Measurements from ENCODE around the gene CFAP77. TPM values are rescaled to one million over a fixed set of nuclear protein-coding genes. Genes with fewer than 3 reads are reported as not detected.

The CFAP77 gene
- total and polyA plus RNA-seq, 9 of the 15 experiments (the other 6 are each of a cell fraction or from before 2014, with no cell fraction given), result not detected

DNA sequence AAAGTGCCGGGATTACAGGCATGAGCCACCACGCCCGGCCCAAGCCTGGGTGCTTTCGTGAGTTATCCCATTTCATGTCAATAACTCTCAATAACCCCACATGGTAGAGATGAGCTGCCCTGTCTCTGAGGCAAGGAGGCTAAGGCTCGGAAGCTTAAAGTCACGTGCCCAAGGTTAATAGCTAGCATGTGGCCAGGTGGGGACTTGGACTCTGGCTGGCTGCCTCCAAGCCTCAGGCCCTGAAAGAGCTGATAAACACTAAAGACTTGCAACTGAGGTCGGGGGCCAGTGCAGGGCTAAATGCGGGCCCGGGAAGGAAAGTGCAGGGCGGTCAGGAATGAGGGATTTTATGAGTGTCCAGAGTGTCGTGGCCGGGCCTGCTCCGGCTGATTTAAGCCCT is 141.5 kb downstream of the CFAP77 start:
- no peaks in the 10 kb centered on the region for H3K9me3 ChIP-seq (replicated peaks; ENCODE audit: control insufficient read depth, insufficient read depth, low read depth, low read length)
- ATAC-seq (no peak), FAIRE-seq (no peak), DNase-seq (ENCODE audit: extremely low read depth in 1 of 4, low spot score in 3 of 4) (no peak)
- CTCF ChIA-PET (ENCODE audit: low intra/inter-chr PET ratio), result no interaction called here
- no TSS peak for BruUV-seq (replicated peaks)
- H3K9me1 ChIP-seq (ENCODE audit: control insufficient read depth, insufficient read depth, low read length), result no peaks in the 10 kb centered on the region
- no peak overlapping the region for H3K4me2 ChIP-seq (ENCODE audit: insufficient read depth, low read length)
- intact Hi-C loops (cut with micrococcal nuclease) (no loop called here), in situ Hi-C loops (cut with MboI) (no loop called here)
- H3K9ac ChIP-seq (ENCODE audit: insufficient read depth in 1 of 2, low read depth in 2 of 2, low read length in 2 of 2), result no peak overlapping the region
- H3K27ac ChIP-seq (ENCODE audit: extremely low read depth, low read depth, low read length), result no peak overlapping the region
- POLR2A ChIA-PET, result interaction anchor here (0.7 to 1.3 kb wide), 2 partner anchors 8 to 13 kb away, joined by 3 read pairs; no protein-coding TSS in a partner anchor
- H3K36me3 ChIP-seq (ENCODE audit: control insufficient read depth, insufficient read depth, low read length), result no peaks in the 10 kb centered on the region
- no peak overlapping the region for H3K4me3 ChIP-seq
- no peak overlapping the region for H2AFZ ChIP-seq (ENCODE audit: low read depth, low read length)
- peaks cover 43 to 65% of the 10 kb centered on the region in 2 experiments for H3K27me3 ChIP-seq (ENCODE audit: control insufficient read depth in 2 of 2, insufficient read depth in 2 of 2, low read length in 2 of 2)
- peaks cover 0 to 5% of the 10 kb centered on the region in 2 experiments; a peak in 1 of 5 replicates for H3K4me1 ChIP-seq (replicated peaks in 1 of 2; ENCODE audit: control insufficient read depth in 2 of 2, insufficient read depth in 2 of 2, low read length in 2 of 2)
- H3K79me2 ChIP-seq (ENCODE audit: control insufficient read depth, insufficient read depth, low read length), result no peaks in the 10 kb centered on the region
- H4K20me1 ChIP-seq (replicated peaks; ENCODE audit: control insufficient read depth, insufficient read depth, low read length), result peaks cover 5% of the 10 kb centered on the region
- 0% methylated on average over 13 of the region's 13 CpGs for WGBS (ENCODE audit: insufficient coverage, low coverage, missing lambda C conversion rate)
- TF ChIP-seq ILF3 (IDR thresholded peaks at IDR 0.05; ENCODE audit: borderline replicate concordance) (no peak), FOXA3 (CRISPR knock-in tag; conservative IDR thresholded peaks at IDR 0.05 in 1 of 2, IDR thresholded peaks at IDR 0.05 in 1 of 2) (no peak), RCOR1 (IDR thresholded peaks at IDR 0.05; ENCODE audit: borderline replicate concordance in 1 of 2, low read depth in 2 of 2, low read length in 2 of 2) (no peak), FOXP1 (CRISPR knock-in tag; IDR thresholded peaks at IDR 0.05) (no peak), MCM3 (IDR thresholded peaks at IDR 0.05) (no peak), ZBTB17 (CRISPR knock-in tag; IDR thresholded peaks at IDR 0.05) (no peak), ZNF232 (CRISPR knock-in tag; IDR thresholded peaks at IDR 0.05) (no peak), FOXP4 (CRISPR knock-in tag; IDR thresholded peaks at IDR 0.05; ENCODE audit: borderline replicate concordance) (no peak), TAF9B (IDR thresholded peaks at IDR 0.05; ENCODE audit: partially characterized antibody) (no peak), ZNF184 (CRISPR knock-in tag; IDR thresholded peaks at IDR 0.05) (no peak), DPF2 (IDR thresholded peaks at IDR 0.05) (no peak)
- TF ChIP-seq, protein P1, sequence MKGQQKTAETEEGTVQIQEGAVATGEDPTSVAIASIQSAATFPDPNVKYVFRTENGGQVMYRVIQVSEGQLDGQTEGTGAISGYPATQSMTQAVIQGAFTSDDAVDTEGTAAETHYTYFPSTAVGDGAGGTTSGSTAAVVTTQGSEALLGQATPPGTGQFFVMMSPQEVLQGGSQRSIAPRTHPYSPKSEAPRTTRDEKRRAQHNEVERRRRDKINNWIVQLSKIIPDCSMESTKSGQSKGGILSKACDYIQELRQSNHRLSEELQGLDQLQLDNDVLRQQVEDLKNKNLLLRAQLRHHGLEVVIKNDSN (CRISPR knock-in tag; IDR thresholded peaks at IDR 0.05), result peak; percentile 37
- TF ChIP-seq, protein P2, sequence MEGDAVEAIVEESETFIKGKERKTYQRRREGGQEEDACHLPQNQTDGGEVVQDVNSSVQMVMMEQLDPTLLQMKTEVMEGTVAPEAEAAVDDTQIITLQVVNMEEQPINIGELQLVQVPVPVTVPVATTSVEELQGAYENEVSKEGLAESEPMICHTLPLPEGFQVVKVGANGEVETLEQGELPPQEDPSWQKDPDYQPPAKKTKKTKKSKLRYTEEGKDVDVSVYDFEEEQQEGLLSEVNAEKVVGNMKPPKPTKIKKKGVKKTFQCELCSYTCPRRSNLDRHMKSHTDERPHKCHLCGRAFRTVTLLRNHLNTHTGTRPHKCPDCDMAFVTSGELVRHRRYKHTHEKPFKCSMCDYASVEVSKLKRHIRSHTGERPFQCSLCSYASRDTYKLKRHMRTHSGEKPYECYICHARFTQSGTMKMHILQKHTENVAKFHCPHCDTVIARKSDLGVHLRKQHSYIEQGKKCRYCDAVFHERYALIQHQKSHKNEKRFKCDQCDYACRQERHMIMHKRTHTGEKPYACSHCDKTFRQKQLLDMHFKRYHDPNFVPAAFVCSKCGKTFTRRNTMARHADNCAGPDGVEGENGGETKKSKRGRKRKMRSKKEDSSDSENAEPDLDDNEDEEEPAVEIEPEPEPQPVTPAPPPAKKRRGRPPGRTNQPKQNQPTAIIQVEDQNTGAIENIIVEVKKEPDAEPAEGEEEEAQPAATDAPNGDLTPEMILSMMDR (IDR thresholded peaks at IDR 0.05 in 2 of 3, conservative IDR thresholded peaks at IDR 0.05 in 1 of 3; ENCODE audit: insufficient read depth in 2 of 3, low read depth in 1 of 3, low read length in 3 of 3), result no peak
- TF ChIP-seq, protein P3, sequence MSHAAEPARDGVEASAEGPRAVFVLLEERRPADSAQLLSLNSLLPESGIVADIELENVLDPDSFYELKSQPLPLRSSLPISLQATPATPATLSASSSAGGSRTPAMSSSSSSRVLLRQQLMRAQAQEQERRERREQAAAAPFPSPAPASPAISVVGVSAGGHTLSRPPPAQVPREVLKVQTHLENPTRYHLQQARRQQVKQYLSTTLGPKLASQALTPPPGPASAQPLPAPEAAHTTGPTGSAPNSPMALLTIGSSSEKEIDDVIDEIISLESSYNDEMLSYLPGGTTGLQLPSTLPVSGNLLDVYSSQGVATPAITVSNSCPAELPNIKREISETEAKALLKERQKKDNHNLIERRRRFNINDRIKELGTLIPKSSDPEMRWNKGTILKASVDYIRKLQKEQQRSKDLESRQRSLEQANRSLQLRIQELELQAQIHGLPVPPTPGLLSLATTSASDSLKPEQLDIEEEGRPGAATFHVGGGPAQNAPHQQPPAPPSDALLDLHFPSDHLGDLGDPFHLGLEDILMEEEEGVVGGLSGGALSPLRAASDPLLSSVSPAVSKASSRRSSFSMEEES (CRISPR knock-in tag; IDR thresholded peaks at IDR 0.05), result 0 out of 2 replicates have a peak, but pooled peaks have one; percentile 7

Measured in K562 (cell line).